OCI-LY3 (cell line): ENCODE results near the gene THSD7B.

ENCODE experiments used
- H2AFZ ChIP-seq: fragments of 200-600, 300-600 bp; shearing (Covaris generic); 2 replicates; pipeline ENCODE4 v1.6.0; 2014; ENCODE audit warnings: antibody characterized with exemption, low read depth, low read length
- H3K27ac ChIP-seq: fragments of 200-600, 300-600 bp; sonication (generic); 2 replicates; pipeline ENCODE4 v1.5.1; 2014; ENCODE audit warnings: mild to moderate bottlenecking, low read length, moderate library complexity, mixed read lengths
- H3K27me3 ChIP-seq: fragments of 200-600, 300-600 bp; sonication (generic); 2 replicates; pipeline ENCODE4 v1.6.1; 2014; ENCODE audit warnings: low read depth, low read length, mixed read lengths
- H3K36me3 ChIP-seq: fragments of 200-600, 300-600 bp; sonication (generic); replicated peaks from 2 replicates; pipeline ENCODE3; 2014; ENCODE audit warnings: low read depth, low read length, mixed read lengths
- H3K4me1 ChIP-seq: fragments of 300-600, 200-600 bp; sonication (generic); 2 replicates; pipeline ENCODE4 v1.6.1; 2014; ENCODE audit warnings: low read length, mixed read lengths
- H3K4me2 ChIP-seq: fragments of 200-600, 300-600 bp; sonication (generic); 2 replicates; pipeline ENCODE4 v1.6.1; 2014; ENCODE audit warnings: low read length, mixed read lengths
- H3K4me3 ChIP-seq: fragments of 300-600, 200-600 bp; sonication (generic); 2 replicates; pipeline ENCODE4 v1.5.1; 2014; ENCODE audit warnings: antibody characterized with exemption, mild to moderate bottlenecking, low read length, moderate library complexity
- H3K79me2 ChIP-seq: fragments of 300-600, 200-600 bp; shearing (Covaris generic); 2 replicates; pipeline ENCODE4 v1.6.1; 2014; ENCODE audit warnings: mild to moderate bottlenecking, low read length, mixed read lengths
- H3K9ac ChIP-seq: fragments of 300-600, 200-600 bp; shearing (Covaris generic); 2 replicates; pipeline ENCODE4 v1.6.0; 2014; ENCODE audit warnings: mild to moderate bottlenecking, low read length, moderate library complexity
- H3K9me3 ChIP-seq: fragments of 200-600, 300-600 bp; shearing (Covaris generic); 2 replicates; pipeline ENCODE4 v1.6.1; 2014; ENCODE audit warnings: low read length, mixed read lengths; ENCODE audit not compliant: insufficient read depth
- H4K20me1 ChIP-seq: fragments of 200-600, 300-600 bp; sonication (generic); 2 replicates; pipeline ENCODE4 v1.6.1; 2016; ENCODE audit warnings: low read length, mixed read lengths; ENCODE audit not compliant: insufficient read depth
- EZH2phosphoT487 ChIP-seq: fragments of 200-600 bp; shearing (Covaris generic); IDR thresholded peaks from 2 replicates; pipeline ENCODE4 v1.6.1; 2018; ENCODE audit warnings: antibody characterized with exemption, mixed run types, low read depth
- TF ChIP-seq, protein P1 (sequence below): fragments of 200-600, 300-600 bp; sonication (generic); IDR thresholded peaks from 2 replicates; pipeline ENCODE4 v1.5.1; 2014; ENCODE audit warnings: antibody characterized with exemption, low read length, low read depth

The THSD7B gene

GRCh38 chr2:136927156-136927555 lies 161.8 kb downstream of the THSD7B start:
- no peaks in the 10 kb centered on the region for H3K4me1 ChIP-seq
- no peaks in the 10 kb centered on the region for H4K20me1 ChIP-seq
- H3K4me3 ChIP-seq: no peak overlapping the region
- no peaks in the 10 kb centered on the region for H3K36me3 ChIP-seq
- no peak overlapping the region for H3K9ac ChIP-seq
- no peak overlapping the region for H2AFZ ChIP-seq
- TF ChIP-seq EZH2phosphoT487: no peak
- TF ChIP-seq, protein P1, sequence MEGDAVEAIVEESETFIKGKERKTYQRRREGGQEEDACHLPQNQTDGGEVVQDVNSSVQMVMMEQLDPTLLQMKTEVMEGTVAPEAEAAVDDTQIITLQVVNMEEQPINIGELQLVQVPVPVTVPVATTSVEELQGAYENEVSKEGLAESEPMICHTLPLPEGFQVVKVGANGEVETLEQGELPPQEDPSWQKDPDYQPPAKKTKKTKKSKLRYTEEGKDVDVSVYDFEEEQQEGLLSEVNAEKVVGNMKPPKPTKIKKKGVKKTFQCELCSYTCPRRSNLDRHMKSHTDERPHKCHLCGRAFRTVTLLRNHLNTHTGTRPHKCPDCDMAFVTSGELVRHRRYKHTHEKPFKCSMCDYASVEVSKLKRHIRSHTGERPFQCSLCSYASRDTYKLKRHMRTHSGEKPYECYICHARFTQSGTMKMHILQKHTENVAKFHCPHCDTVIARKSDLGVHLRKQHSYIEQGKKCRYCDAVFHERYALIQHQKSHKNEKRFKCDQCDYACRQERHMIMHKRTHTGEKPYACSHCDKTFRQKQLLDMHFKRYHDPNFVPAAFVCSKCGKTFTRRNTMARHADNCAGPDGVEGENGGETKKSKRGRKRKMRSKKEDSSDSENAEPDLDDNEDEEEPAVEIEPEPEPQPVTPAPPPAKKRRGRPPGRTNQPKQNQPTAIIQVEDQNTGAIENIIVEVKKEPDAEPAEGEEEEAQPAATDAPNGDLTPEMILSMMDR: no peak
- H3K27ac ChIP-seq: no peak overlapping the region
- H3K9me3 ChIP-seq: no peaks in the 10 kb centered on the region
- no peak overlapping the region for H3K4me2 ChIP-seq
- no peaks in the 10 kb centered on the region for H3K27me3 ChIP-seq
- no peaks in the 10 kb centered on the region for H3K79me2 ChIP-seq

DNA sequence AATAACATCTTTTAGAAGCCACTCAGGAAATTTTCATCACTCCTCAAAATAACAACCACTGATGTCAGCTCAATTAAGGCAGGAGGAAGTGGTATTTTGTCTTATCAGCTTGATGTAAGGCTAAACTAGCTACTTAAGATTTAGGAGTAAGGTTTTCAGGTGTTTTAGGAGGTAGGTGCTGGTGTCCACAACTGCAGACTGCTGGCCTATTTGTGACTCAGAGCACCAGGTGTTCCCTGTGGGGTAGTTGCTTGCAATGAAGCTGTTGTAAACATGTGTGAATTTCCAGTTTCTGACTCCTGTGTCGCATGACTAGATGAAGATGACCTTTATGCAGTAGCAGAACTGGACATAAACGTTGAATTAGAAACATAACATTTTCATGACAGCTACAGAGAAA lies 164.2 kb downstream of the THSD7B start:
- TF ChIP-seq, protein P1: no peak
- TF ChIP-seq EZH2phosphoT487: no peak
- H3K27me3 ChIP-seq: no peaks in the 10 kb centered on the region
- no peak overlapping the region for H3K4me2 ChIP-seq

DNA sequence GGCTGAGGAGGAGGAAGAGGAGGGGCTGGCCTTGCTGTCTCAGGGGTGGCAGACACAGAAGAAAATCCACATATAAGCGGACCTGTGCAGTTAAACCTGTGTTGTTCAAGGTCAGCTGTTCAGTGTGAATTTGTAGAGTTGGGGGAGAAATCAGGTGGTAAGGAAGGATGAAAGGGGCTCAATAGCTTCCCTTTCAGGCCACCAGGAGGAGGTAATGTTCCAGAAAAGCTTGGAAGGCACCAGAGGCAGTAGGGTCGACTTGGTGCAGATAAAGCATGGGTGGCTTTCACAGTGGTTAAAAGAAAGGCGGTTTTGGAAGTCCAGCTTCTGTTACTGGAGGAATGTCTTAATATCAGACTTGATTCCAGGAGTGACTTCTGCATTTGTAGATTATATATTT lies 167.4 kb downstream of the THSD7B start:
- no peaks in the 10 kb centered on the region for H3K4me1 ChIP-seq
- no peak overlapping the region for H2AFZ ChIP-seq
- H4K20me1 ChIP-seq: no peaks in the 10 kb centered on the region
- H3K27ac ChIP-seq: no peak overlapping the region
- H3K36me3 ChIP-seq: no peaks in the 10 kb centered on the region
- no peaks in the 10 kb centered on the region for H3K79me2 ChIP-seq
- H3K4me2 ChIP-seq: no peak overlapping the region
- H3K9me3 ChIP-seq: no peaks in the 10 kb centered on the region
- TF ChIP-seq, protein P1: peak; percentile 47
- TF ChIP-seq EZH2phosphoT487: no peak
- H3K4me3 ChIP-seq: no peak overlapping the region
- H3K27me3 ChIP-seq: no peaks in the 10 kb centered on the region
- H3K9ac ChIP-seq: no peak overlapping the region

More for the DNA sequence above, 164.2 kb downstream of the THSD7B start:
- Histone ChIP-seq H4K20me1 (no peaks in the 10 kb centered on the region), H3K79me2 (no peaks in the 10 kb centered on the region), H3K9me3 (no peaks in the 10 kb centered on the region), H3K4me1 (no peaks in the 10 kb centered on the region), H3K9ac (no peak overlapping the region), H2AFZ (no peak overlapping the region), H3K4me3 (no peak overlapping the region), H3K27ac (no peak overlapping the region), H3K36me3 (no peaks in the 10 kb centered on the region)

DNA sequence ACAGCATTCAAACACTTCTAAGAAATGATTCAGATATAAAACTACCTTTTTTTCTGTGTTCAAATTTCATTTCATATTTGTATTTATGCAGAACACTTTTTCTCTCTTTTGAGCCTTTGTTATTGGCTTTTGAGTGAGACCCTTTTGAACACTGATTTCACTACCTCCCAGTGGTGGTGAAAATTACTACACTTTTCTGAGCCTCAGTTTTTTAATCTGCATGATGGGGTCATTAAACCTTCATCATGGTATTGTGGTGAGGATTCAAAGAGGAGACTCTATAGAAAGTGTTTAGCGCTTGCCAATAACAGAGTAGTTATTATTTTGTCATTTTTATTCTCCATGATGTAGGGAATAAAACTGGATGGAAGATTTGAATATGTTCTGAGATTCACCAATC lies 169.8 kb downstream of the THSD7B start:
- Histone ChIP-seq H3K9me3 (no peaks in the 10 kb centered on the region), H3K4me3 (no peak overlapping the region), H3K36me3 (no peaks in the 10 kb centered on the region), H3K27me3 (no peaks in the 10 kb centered on the region), H3K4me1 (no peaks in the 10 kb centered on the region), H2AFZ (no peak overlapping the region), H3K27ac (no peak overlapping the region), H4K20me1 (no peaks in the 10 kb centered on the region), H3K79me2 (no peaks in the 10 kb centered on the region), H3K9ac (no peak overlapping the region), H3K4me2 (no peak overlapping the region)
- no peak for TF ChIP-seq EZH2phosphoT487
- TF ChIP-seq, protein P1: 0 out of 2 replicates have a peak, but pooled peaks have one; percentile 12
